Vagina (tissue), 2 donors: ENCODE data around the gene KRT3. TPM values are rescaled to one million over a fixed set of nuclear protein-coding genes. Genes with fewer than 3 reads are reported as not detected.

ENCODE experiments used
- DNase-seq, 2 donors: peaks; one replicate each; pipeline ENCODE4 v3.0.0-alpha.2; 2017; ENCODE audit errors: extremely low spot score in 2 of 2
- H3K27ac ChIP-seq: fragments of 200-600 bp; sonication (generic); one replicate; pipeline ENCODE4 v1.5.1; 2019
- H3K27me3 ChIP-seq: fragments of 200-600 bp; sonication (generic); one replicate; pipeline ENCODE4 v1.5.1; 2019
- H3K36me3 ChIP-seq, 2 donors: fragments of 200-600 bp; sonication (generic); one replicate each; pipeline ENCODE4 v1.5.1; 2017 to 2019
- H3K4me1 ChIP-seq: fragments of 200-600 bp; sonication (generic); one replicate; pipeline ENCODE4 v1.5.1; 2019
- H3K4me3 ChIP-seq, 2 donors: fragments of 200-600 bp; sonication (generic); 1 replicate in 1 of 2; 2 replicates in 1 of 2; pipeline ENCODE4 v1.5.1; 2016 to 2019
- H3K9me3 ChIP-seq: fragments of 200-600 bp; sonication (generic); one replicate; pipeline ENCODE4 v1.5.1; 2019
- CTCF ChIP-seq, 3 experiments: fragments of 450-650 bp in 2 of 3; fragments of 200-600 bp in 1 of 3; sonication (generic) in 1 of 3; IDR thresholded peaks; one replicate each; pipeline ENCODE4 v1.5.1; 2017 to 2019; ENCODE audit warnings: antibody characterized with exemption in 3 of 3, mild to moderate bottlenecking in 2 of 3, moderate library complexity in 2 of 3
- POLR2A ChIP-seq, 2 donors: fragments of 450-650 bp; IDR thresholded peaks; one replicate each; pipeline ENCODE4 v1.6.1; 2017; ENCODE audit warnings: antibody characterized with exemption in 2 of 2, mild to moderate bottlenecking in 2 of 2, moderate library complexity in 2 of 2
- POLR2AphosphoS5 ChIP-seq, 2 donors: sonication (generic); formaldehyde crosslinking; IDR thresholded peaks; one replicate each; pipeline ENCODE4 v1.9.0; 2017; ENCODE audit warnings: antibody characterized with exemption in 2 of 2, mild to moderate bottlenecking in 2 of 2, low read depth in 1 of 2; ENCODE audit not compliant: insufficient read depth in 1 of 2
- intact Hi-C: fragments of 100-400 bp; cut with DNase I; formaldehyde crosslinking; loops from one replicate; pipeline ENCODE4 v1.15.1; 2023
- total RNA-seq: library from RNA; depleted of rRNA; stranded (reverse); fragments of >200 nt; gene quantifications from one replicate; pipeline ENCODE4 v1.2.3, GENCODE V29; 2016

KRT3 gene
- total RNA-seq, 1 donor from 2014 or later = not detected

- Histone ChIP-seq H3K4me3 (no peak overlapping the region), H3K36me3 (no peaks in the 10 kb centered on the region), H3K9me3 (no peaks in the 10 kb centered on the region), H3K27me3 (no peaks in the 10 kb centered on the region), H3K4me1 (no peaks in the 10 kb centered on the region), H3K27ac (no peak overlapping the region)
- intact Hi-C loops = no loop called here
- no peak for TF ChIP-seq CTCF (IDR thresholded peaks at IDR 0.05)
- TF ChIP-seq POLR2AphosphoS5 (IDR thresholded peaks at IDR 0.05; ENCODE audit: insufficient read depth in 1 of 2, low read depth in 1 of 2) = no peak
- no peak for TF ChIP-seq POLR2A (IDR thresholded peaks at IDR 0.05)
- DNase-seq = no peak
Measured at GRCh38 chr12:52772772-52773171, 23.1 kb downstream of the KRT3 start.

DNA sequence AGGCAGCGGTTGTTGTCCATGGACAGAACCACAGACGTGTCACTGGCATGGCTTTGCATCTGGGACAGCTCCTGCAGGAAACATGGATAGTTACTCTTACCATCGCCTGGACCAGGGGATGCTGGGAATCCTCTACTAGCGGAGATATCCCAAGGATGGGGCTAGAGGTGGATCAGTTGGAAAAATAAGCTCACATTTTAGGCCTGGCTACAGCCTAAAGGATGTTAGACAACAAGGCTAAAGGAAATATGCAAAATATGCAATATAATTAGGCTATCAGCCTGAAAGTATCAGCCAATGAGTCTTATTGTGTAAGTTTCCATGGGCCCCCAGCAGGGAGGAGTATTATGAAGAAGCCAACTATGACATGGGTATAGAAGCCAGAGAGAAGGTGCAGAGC, 23.7 kb downstream of the KRT3 start:
- intact Hi-C loops = no loop called here
- DNase-seq = no peak
- H3K4me3 ChIP-seq = no peak overlapping the region
- H3K9me3 ChIP-seq = no peaks in the 10 kb centered on the region
- H3K36me3 ChIP-seq = no peaks in the 10 kb centered on the region
- H3K4me1 ChIP-seq = no peaks in the 10 kb centered on the region
- no peak for TF ChIP-seq CTCF (IDR thresholded peaks at IDR 0.05)
- H3K27ac ChIP-seq = no peak overlapping the region
- no peaks in the 10 kb centered on the region for H3K27me3 ChIP-seq

- intact Hi-C loops = no loop called here
- H3K4me1 ChIP-seq = no peaks in the 10 kb centered on the region
- no peaks in the 10 kb centered on the region for H3K36me3 ChIP-seq
- no peak overlapping the region for H3K4me3 ChIP-seq
- no peaks in the 10 kb centered on the region for H3K9me3 ChIP-seq
- no peak overlapping the region for H3K27ac ChIP-seq
- TF ChIP-seq POLR2A (IDR thresholded peaks at IDR 0.05) = no peak
- no peak for TF ChIP-seq POLR2AphosphoS5 (IDR thresholded peaks at IDR 0.05; ENCODE audit: insufficient read depth in 1 of 2, low read depth in 1 of 2)
- TF ChIP-seq CTCF (IDR thresholded peaks at IDR 0.05) = no peak
- no peak for DNase-seq
- H3K27me3 ChIP-seq = no peaks in the 10 kb centered on the region
Measured at GRCh38 chr12:52771505-52771904, 24.4 kb downstream of the KRT3 start.

DNA sequence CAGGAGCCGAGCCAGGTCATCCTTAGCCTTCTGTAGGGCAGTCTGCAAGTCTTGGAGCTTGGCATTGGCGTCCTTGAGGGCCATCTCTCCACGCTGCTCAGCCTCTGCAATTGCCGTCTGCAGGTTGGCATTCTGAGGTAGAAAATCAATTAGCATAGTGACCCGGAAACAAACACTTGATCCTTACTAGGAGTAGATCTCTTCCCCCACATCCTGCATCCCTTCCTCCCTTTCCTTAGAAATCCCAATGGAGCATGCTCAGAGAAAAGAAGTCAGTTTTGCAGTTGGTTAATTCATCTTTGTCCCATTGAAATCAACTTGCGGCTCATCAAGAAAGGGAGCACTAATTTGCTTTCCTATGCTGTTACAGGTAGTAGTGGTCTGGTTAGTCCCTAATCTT, 24.8 kb downstream of the KRT3 start:
- no peaks in the 10 kb centered on the region for H3K36me3 ChIP-seq
- no peak for DNase-seq
- no peaks in the 10 kb centered on the region for H3K4me1 ChIP-seq
- no peaks in the 10 kb centered on the region for H3K9me3 ChIP-seq
- H3K27me3 ChIP-seq = no peaks in the 10 kb centered on the region
- TF ChIP-seq CTCF (IDR thresholded peaks at IDR 0.05) (no peak), POLR2AphosphoS5 (IDR thresholded peaks at IDR 0.05; ENCODE audit: insufficient read depth in 1 of 2, low read depth in 1 of 2) (no peak), POLR2A (IDR thresholded peaks at IDR 0.05) (no peak)
- intact Hi-C loops = no loop called here
- H3K4me3 ChIP-seq = no peak overlapping the region
- H3K27ac ChIP-seq = no peak overlapping the region

DNA sequence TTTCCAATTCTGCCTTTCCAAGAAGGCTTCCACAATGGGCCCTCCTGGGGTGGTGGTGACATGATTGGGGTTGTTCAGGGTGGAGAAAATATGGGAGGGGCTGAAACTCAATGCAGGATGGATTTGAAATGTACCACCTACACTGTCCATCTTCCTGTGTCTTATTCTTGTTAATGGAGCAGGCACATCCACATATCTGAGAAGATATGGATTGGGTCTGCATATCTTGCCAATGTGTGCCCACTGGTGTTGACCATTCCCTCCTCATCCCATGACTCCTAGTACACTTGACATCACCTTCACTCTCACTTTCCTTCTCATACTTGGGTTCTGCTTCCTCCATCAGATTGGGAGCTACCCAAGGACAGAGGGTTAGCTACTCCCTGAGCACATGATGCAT, 26.0 kb downstream of the KRT3 start:
- Histone ChIP-seq H3K27ac (no peak overlapping the region), H3K4me3 (no peak overlapping the region), H3K4me1 (no peaks in the 10 kb centered on the region), H3K27me3 (no peaks in the 10 kb centered on the region), H3K36me3 (no peaks in the 10 kb centered on the region), H3K9me3 (no peaks in the 10 kb centered on the region)
- TF ChIP-seq POLR2A (IDR thresholded peaks at IDR 0.05) (no peak), POLR2AphosphoS5 (IDR thresholded peaks at IDR 0.05; ENCODE audit: insufficient read depth in 1 of 2, low read depth in 1 of 2) (no peak), CTCF (IDR thresholded peaks at IDR 0.05) (no peak)
- intact Hi-C loops = no loop called here
- no peak for DNase-seq
